WTC11 (cell line): ENCODE measurements around the gene SLC7A6. TPM values are rescaled to one million over a fixed set of nuclear protein-coding genes. Genes with fewer than 3 reads are reported as not detected.

ENCODE experiments used
- ATAC-seq: fragments of 200-7000 bp; cut with Tn5 transposase; 2 replicates; pipeline ENCODE4 v1.10.0; 2021; ENCODE audit warnings: mild to moderate bottlenecking, moderate library complexity
- CTCF ChIA-PET: fragments of 300-600 bp; sonication (Branson Sonifier 250); formaldehyde crosslinking; loops from one replicate; lab custom pipeline; 2021; ENCODE audit warnings: antibody characterized with exemption; lab: Charles Lee
- POLR2A ChIA-PET: fragments of 350-600 bp; sonication (Branson Sonifier 250); formaldehyde crosslinking; loops from one replicate; lab custom pipeline; 2021; ENCODE audit warnings: antibody characterized with exemption; lab: Charles Lee
- DNase-seq: peaks from one replicate; pipeline ENCODE4 v3.0.0; 2021; ENCODE audit warnings: low spot score
- H3K27ac Mint-ChIP-seq: 2 replicates; pipeline ENCODE4 v1.8.0; 2021; ENCODE audit warnings: mixed read lengths
- H3K27me3 Mint-ChIP-seq: 2 replicates; pipeline ENCODE4 v1.8.0; 2021; ENCODE audit warnings: low read depth, mild to moderate bottlenecking, moderate library complexity, mixed read lengths
- H3K36me3 Mint-ChIP-seq: 2 replicates; pipeline ENCODE4 v1.8.0; 2021; ENCODE audit warnings: mixed read lengths
- H3K4me1 Mint-ChIP-seq: 2 replicates; pipeline ENCODE4 v1.8.0; 2022; ENCODE audit warnings: mixed read lengths
- H3K4me3 Mint-ChIP-seq: 2 replicates; pipeline ENCODE4 v1.8.0; 2021; ENCODE audit warnings: mild to moderate bottlenecking, moderate library complexity, mixed read lengths
- H3K9me3 Mint-ChIP-seq: 2 replicates; pipeline ENCODE4 v1.8.0; 2021; ENCODE audit warnings: mixed read lengths
- CREB1 ChIP-seq: sonication (generic); formaldehyde crosslinking; IDR thresholded peaks from 2 replicates; pipeline ENCODE4 v1.8.0; 2023; ENCODE audit warnings: mild to moderate bottlenecking, missing genetic modification reagents
- CREM ChIP-seq: sonication (generic); formaldehyde crosslinking; IDR thresholded peaks from 2 replicates; pipeline ENCODE4 v1.8.1; 2022; ENCODE audit warnings: mild to moderate bottlenecking, missing genetic modification reagents, moderate library complexity
- ETV6 ChIP-seq: sonication (generic); formaldehyde crosslinking; IDR thresholded peaks from 2 replicates; pipeline ENCODE4 v1.8.1; 2022; ENCODE audit warnings: mild to moderate bottlenecking, missing genetic modification reagents
- GTF2I ChIP-seq: fragments of 250-450 bp; sonication (Bioruptor Pico); conservative IDR thresholded peaks from 2 replicates; pipeline ENCODE4 v1.4.0; 2021; ENCODE audit warnings: mild to moderate bottlenecking
- NR3C1 ChIP-seq: sonication (generic); formaldehyde crosslinking; conservative IDR thresholded peaks from 2 replicates; pipeline ENCODE4 v1.8.1; 2023; ENCODE audit warnings: low read depth, mild to moderate bottlenecking, missing genetic modification reagents
- OVOL2 ChIP-seq: fragments of 250-450 bp; sonication (Bioruptor Pico); IDR thresholded peaks from 2 replicates; pipeline ENCODE4 v1.9.0; 2021; ENCODE audit warnings: mild to moderate bottlenecking, borderline replicate concordance
- RELA ChIP-seq: sonication (generic); formaldehyde crosslinking; IDR thresholded peaks from 2 replicates; pipeline ENCODE4 v1.8.1; 2022; ENCODE audit warnings: missing genetic modification reagents, mild to moderate bottlenecking, borderline replicate concordance
- RORB ChIP-seq: fragments of 250-450 bp; sonication (Bioruptor Pico); IDR thresholded peaks from 2 replicates; pipeline ENCODE4 v1.9.0; 2021; ENCODE audit warnings: mild to moderate bottlenecking
- SP1 ChIP-seq: sonication (generic); formaldehyde crosslinking; conservative IDR thresholded peaks from 2 replicates; pipeline ENCODE4 v1.8.1; 2022; ENCODE audit warnings: missing genetic modification reagents
- ZNF138 ChIP-seq: sonication (generic); formaldehyde crosslinking; conservative IDR thresholded peaks from 2 replicates; pipeline ENCODE4 v1.8.1; 2022; ENCODE audit warnings: mild to moderate bottlenecking, moderate library complexity, missing genetic modification reagents
- ZNF232 ChIP-seq: sonication (generic); formaldehyde crosslinking; IDR thresholded peaks from 2 replicates; pipeline ENCODE4 v1.8.0; 2022; ENCODE audit warnings: mild to moderate bottlenecking, missing genetic modification reagents
- ZNF396 ChIP-seq: fragments of 250-450 bp; sonication (Bioruptor Pico); IDR thresholded peaks from 2 replicates; pipeline ENCODE4 v1.8.0; 2021; ENCODE audit warnings: mild to moderate bottlenecking, moderate library complexity, borderline replicate concordance
- ZNF423 ChIP-seq: fragments of 250-450 bp; sonication (Bioruptor Pico); IDR thresholded peaks from 2 replicates; pipeline ENCODE4 v2.1.2; 2022; ENCODE audit warnings: mild to moderate bottlenecking, moderate library complexity
- total RNA-seq: library from RNA; stranded (reverse); gene quantifications from 3 replicates; pipeline ENCODE4 v1.2.3, GENCODE V29; 2021
- TF ChIP-seq, protein P1 (sequence below): fragments of 250-450 bp; sonication (Bioruptor Pico); conservative IDR thresholded peaks from 2 replicates; pipeline ENCODE4 v1.9.0; 2021; ENCODE audit warnings: mild to moderate bottlenecking
- TF ChIP-seq, protein P2 (sequence below): sonication (generic); formaldehyde crosslinking; IDR thresholded peaks from 2 replicates; pipeline ENCODE4 v1.8.0; 2022; ENCODE audit warnings: mild to moderate bottlenecking, missing genetic modification reagents
- TF ChIP-seq, protein P3 (sequence below): sonication (generic); formaldehyde crosslinking; IDR thresholded peaks from 2 replicates; pipeline ENCODE4 v1.8.1; 2023; ENCODE audit warnings: mild to moderate bottlenecking, missing genetic modification reagents, moderate library complexity
- TF ChIP-seq, protein P4 (sequence below): sonication (generic); formaldehyde crosslinking; IDR thresholded peaks from 2 replicates; pipeline ENCODE4 v1.8.1; 2023; ENCODE audit warnings: mild to moderate bottlenecking, missing genetic modification reagents
- TF ChIP-seq, protein P5 (sequence below): fragments of 250-450 bp; sonication (Bioruptor Pico); IDR thresholded peaks from 2 replicates; pipeline ENCODE4 v1.9.0; 2021; ENCODE audit warnings: mild to moderate bottlenecking
- TF ChIP-seq, protein P6 (sequence below): sonication (generic); formaldehyde crosslinking; IDR thresholded peaks from 2 replicates; pipeline ENCODE4 v1.8.1; 2022; ENCODE audit warnings: low read depth, missing genetic modification reagents, borderline replicate concordance

SLC7A6 gene
- total RNA-seq, 1 experiment from 2014 or later, result 27.4 TPM

DNA sequence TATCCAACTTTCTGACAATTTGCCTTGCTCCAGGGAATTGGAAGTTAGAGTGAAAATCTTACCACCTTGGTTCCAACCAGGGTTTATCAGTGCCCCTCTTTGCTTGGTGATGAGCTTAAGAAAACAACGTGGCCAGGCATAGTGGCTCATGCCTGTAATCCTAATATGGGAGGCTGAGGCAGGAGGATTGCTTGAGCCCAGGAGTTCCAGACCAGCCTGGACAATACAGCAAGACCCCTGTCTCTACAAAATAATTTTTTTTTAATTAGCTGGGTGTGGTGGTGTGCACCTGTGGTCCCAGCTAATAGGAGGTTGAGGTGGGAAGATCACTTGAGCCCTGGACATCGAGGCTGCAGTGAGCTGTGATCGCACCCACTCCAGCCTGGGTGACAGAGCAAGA lies 21.4 kb downstream of the SLC7A6 start:
- Mint-ChIP-seq H3K27me3 (no peaks in the 10 kb centered on the region), H3K4me3 (no peak overlapping the region)
- ATAC-seq, result no peak
- POLR2A ChIA-PET, result no interaction called here
- TF ChIP-seq ETV6 (CRISPR knock-in tag), result no peak
- no peak for TF ChIP-seq CREM (CRISPR knock-in tag)
- TF ChIP-seq, protein P1, sequence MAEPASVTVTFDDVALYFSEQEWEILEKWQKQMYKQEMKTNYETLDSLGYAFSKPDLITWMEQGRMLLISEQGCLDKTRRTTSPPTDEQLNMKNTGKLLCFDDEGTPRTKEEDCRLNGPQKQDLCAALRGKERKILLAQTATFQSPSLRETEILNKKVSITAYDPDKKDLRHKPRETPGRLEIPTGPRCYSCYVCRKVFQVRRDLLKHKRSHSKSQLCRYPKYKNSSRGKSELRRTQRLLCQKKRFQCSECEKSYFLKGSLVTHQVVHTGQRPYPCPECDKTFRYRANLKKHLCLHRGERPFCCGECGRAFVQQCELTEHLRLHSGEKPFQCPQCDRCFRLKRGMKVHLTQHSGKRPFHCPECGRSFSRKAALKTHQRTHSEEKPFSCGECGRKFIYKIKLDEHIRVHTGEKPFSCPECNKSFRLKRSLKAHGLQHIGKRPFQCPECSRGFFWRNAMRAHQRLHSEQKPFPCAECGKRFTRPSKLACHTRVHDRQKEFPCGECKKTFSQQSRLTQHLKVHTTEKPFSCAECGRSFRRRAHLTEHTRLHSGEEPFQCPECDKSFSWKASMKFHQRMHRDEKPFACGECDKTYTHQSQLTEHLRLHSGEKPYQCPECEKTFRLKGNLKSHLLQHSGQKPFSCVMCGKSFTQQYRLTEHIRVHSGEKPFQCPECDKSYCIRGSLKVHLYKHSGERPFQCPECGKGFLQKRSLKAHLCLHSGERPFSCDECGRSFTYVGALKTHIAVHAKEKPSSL (CRISPR knock-in tag), result no peak
- no peak for TF ChIP-seq SP1
- no peak for TF ChIP-seq ZNF423
- TF ChIP-seq ZNF138 (CRISPR knock-in tag), result no peak
- no peak for TF ChIP-seq RORB (CRISPR knock-in tag)
- no peak for TF ChIP-seq NR3C1 (CRISPR knock-in tag)
- TF ChIP-seq GTF2I (CRISPR knock-in tag), result no peak
- TF ChIP-seq, protein P2, sequence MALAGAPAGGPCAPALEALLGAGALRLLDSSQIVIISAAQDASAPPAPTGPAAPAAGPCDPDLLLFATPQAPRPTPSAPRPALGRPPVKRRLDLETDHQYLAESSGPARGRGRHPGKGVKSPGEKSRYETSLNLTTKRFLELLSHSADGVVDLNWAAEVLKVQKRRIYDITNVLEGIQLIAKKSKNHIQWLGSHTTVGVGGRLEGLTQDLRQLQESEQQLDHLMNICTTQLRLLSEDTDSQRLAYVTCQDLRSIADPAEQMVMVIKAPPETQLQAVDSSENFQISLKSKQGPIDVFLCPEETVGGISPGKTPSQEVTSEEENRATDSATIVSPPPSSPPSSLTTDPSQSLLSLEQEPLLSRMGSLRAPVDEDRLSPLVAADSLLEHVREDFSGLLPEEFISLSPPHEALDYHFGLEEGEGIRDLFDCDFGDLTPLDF (CRISPR knock-in tag), result no peak
- TF ChIP-seq, protein P3, sequence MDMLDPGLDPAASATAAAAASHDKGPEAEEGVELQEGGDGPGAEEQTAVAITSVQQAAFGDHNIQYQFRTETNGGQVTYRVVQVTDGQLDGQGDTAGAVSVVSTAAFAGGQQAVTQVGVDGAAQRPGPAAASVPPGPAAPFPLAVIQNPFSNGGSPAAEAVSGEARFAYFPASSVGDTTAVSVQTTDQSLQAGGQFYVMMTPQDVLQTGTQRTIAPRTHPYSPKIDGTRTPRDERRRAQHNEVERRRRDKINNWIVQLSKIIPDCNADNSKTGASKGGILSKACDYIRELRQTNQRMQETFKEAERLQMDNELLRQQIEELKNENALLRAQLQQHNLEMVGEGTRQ (CRISPR knock-in tag), result no peak
- TF ChIP-seq RELA (CRISPR knock-in tag), result no peak
- TF ChIP-seq ZNF396 (CRISPR knock-in tag), result no peak
- TF ChIP-seq, protein P4, sequence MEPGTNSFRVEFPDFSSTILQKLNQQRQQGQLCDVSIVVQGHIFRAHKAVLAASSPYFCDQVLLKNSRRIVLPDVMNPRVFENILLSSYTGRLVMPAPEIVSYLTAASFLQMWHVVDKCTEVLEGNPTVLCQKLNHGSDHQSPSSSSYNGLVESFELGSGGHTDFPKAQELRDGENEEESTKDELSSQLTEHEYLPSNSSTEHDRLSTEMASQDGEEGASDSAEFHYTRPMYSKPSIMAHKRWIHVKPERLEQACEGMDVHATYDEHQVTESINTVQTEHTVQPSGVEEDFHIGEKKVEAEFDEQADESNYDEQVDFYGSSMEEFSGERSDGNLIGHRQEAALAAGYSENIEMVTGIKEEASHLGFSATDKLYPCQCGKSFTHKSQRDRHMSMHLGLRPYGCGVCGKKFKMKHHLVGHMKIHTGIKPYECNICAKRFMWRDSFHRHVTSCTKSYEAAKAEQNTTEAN (CRISPR knock-in tag), result no peak
- TF ChIP-seq OVOL2 (CRISPR knock-in tag), result no peak
- TF ChIP-seq, protein P5, sequence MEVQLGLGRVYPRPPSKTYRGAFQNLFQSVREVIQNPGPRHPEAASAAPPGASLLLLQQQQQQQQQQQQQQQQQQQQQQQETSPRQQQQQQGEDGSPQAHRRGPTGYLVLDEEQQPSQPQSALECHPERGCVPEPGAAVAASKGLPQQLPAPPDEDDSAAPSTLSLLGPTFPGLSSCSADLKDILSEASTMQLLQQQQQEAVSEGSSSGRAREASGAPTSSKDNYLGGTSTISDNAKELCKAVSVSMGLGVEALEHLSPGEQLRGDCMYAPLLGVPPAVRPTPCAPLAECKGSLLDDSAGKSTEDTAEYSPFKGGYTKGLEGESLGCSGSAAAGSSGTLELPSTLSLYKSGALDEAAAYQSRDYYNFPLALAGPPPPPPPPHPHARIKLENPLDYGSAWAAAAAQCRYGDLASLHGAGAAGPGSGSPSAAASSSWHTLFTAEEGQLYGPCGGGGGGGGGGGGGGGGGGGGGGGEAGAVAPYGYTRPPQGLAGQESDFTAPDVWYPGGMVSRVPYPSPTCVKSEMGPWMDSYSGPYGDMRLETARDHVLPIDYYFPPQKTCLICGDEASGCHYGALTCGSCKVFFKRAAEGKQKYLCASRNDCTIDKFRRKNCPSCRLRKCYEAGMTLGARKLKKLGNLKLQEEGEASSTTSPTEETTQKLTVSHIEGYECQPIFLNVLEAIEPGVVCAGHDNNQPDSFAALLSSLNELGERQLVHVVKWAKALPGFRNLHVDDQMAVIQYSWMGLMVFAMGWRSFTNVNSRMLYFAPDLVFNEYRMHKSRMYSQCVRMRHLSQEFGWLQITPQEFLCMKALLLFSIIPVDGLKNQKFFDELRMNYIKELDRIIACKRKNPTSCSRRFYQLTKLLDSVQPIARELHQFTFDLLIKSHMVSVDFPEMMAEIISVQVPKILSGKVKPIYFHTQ (CRISPR knock-in tag), result no peak
- no peak for TF ChIP-seq ZNF232
- TF ChIP-seq, protein P6, sequence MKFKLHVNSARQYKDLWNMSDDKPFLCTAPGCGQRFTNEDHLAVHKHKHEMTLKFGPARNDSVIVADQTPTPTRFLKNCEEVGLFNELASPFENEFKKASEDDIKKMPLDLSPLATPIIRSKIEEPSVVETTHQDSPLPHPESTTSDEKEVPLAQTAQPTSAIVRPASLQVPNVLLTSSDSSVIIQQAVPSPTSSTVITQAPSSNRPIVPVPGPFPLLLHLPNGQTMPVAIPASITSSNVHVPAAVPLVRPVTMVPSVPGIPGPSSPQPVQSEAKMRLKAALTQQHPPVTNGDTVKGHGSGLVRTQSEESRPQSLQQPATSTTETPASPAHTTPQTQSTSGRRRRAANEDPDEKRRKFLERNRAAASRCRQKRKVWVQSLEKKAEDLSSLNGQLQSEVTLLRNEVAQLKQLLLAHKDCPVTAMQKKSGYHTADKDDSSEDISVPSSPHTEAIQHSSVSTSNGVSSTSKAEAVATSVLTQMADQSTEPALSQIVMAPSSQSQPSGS (CRISPR knock-in tag), result no peak
- TF ChIP-seq CREB1 (CRISPR knock-in tag), result no peak
- TF ChIP-seq, all 79 proteins: peak for 0
- no peak for DNase-seq
- peaks cover 13% of the 10 kb centered on the region for H3K36me3 Mint-ChIP-seq
- H3K27ac Mint-ChIP-seq, result no peak overlapping the region
- H3K4me1 Mint-ChIP-seq, result peaks cover 8% of the 10 kb centered on the region
- H3K9me3 Mint-ChIP-seq, result no peaks in the 10 kb centered on the region
- CTCF ChIA-PET, result interaction anchor here (1.0 to 3.3 kb wide), 2 partner anchors 22 to 25 kb away, joined by 3 to 13 read pairs; partner anchors contain the start of gene SLC7A6
